Head of caudate nucleus (tissue), 42 donors: Measurements from ENCODE around the gene DNAJC18.
"Not testable (repeated sequence)": the region's sequence is repeated elsewhere in the genome, so short reads cannot be mapped to it uniquely, and the experiment has no call there.

Experiments used
- DNase-seq, 42 donors: peaks; one replicate each; pipeline versions ENCODE4 v3.0.0 to v3.0.0-alpha.2; 2020 to 2021; ENCODE audit warnings: mixed read lengths in 7 of 42
- intact Hi-C: fragments of 100-400 bp; cut with DNase I; formaldehyde crosslinking; loops from one replicate; pipeline ENCODE4 v1.15.0; 2022

Gene DNAJC18

GRCh38 chr5:139443831-139444453 lies 4.6 kb upstream of the DNAJC18 start:
- peak in 2 of 42 donors; percentile 5 to 10 for DNase-seq
- intact Hi-C loops: no loop called here

DNA sequence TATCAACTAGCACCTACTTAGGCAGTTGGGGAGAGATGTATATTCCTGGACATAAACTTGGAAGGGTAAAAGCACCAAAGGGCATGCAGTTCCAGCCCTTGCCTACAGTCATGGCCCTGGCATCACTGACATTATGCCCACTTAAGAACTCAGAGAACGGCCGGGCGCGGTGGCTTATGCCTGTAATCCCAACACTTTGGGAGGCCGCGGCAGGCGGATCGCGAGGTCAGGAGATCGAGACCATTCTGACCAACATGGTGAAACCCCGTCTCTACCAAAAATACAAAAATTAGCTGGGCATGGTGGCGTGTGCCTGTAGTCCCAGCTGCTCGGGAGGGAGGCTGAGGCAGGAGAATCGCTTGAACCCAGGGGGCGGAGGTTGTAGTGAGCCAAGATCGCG lies 1.1 kb upstream of the DNAJC18 start:
- DNase-seq: peak in 1 of 42 donors; percentile 27
- intact Hi-C loops: not testable (repeated sequence)

DNA sequence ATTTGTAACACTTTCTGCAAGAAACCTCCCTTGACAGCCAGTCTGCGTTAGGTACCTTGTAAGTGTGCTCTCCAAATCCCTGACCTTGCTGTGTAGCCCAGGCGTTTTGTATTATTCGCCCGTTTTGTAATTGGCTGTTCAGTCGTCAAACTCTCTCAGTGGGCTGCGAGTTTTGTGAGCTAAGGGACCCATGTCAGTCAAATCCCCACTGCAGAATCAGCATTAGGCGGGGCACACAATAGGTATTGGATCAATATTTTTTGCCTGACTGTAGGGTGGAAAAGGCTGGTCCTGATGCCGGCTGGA lies 665 bp downstream of the DNAJC18 start:
- intact Hi-C loops: no loop called here
- no peak for DNase-seq

GRCh38 chr5:139435676-139436075 lies 3.6 kb downstream of the DNAJC18 start:
- peak in 2 of 42 donors; percentile 12 to 19 for DNase-seq
- intact Hi-C loops: no loop called here

DNA sequence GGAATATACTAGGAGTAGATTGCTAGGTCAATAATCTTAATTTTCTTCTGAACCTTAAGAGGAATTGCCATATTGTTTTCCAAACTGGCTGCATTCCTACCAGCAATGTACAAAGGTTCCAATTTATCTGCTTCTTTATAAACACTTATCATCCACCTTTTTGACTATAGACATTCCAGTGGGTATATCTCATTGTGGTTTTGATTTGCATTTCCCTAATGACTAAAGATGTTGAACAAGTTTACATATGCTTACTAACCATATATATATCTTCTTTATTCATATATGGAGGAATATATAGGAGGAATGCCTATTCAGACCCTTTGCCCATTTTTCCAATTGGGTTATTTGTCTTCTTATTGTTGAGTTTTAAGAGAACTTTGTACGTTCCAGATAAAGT lies 7.6 kb downstream of the DNAJC18 start:
- no peak for DNase-seq
- intact Hi-C loops: no loop called here

GRCh38 chr5:139430015-139430414 lies 9.3 kb downstream of the DNAJC18 start:
- no peak for DNase-seq
- intact Hi-C loops: no loop called here

GRCh38 chr5:139426203-139426885 lies 13.0 kb downstream of the DNAJC18 start:
- DNase-seq: peak in 1 of 42 donors; percentile 22
- intact Hi-C loops: loop anchor here (10.0 kb wide), 1 partner anchor 338 kb away; no protein-coding TSS in a partner anchor

DNA sequence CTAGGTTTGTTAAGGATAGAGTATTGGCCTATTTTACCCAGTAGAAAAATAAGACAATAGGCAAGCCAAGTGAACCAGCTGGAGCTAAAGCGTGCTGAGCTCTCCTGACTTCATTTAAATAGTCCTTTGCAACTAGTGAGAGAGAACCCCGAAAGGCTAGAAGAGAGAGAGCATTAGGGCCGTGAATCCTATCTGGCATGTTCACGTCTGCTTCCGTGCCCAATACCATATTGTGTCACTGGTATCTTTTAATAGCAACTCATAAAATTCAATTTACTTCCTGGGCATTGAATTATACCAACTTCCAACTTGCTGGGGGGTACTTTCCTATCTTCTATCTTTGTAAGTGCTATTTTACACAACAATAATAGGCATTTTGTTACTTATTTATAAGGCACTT lies 13.8 kb downstream of the DNAJC18 start:
- intact Hi-C loops: loop anchor here (10.0 kb wide), 1 partner anchor 339 kb away; no protein-coding TSS in a partner anchor
- peak in 1 of 42 donors; percentile 18 for DNase-seq

DNA sequence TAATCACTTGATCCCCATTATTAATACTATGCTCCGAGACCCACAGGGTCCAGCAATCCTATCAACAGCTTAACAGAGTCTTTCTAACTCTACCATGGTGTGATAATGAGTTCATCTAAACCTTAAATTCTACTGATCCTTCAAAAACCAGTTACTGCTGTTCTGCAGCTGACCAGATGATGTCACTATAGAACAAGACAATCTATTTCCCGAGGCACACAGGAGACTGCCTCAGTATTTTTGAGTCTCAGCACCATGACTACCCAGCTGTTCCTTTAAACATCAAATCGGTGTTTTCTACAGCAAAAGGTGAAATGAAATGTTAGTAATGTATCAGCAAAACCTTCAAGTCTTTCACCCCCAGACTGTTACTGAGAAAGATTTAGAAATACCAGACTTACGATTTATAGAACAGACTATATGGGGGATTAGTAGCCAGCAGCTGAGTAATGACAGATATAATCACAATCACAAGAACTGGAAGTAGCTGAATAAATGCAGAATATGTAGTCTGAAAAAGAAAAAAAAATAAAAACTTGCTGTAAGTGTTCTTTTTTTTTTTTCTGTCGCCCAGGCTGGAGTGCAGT lies 16.9 kb downstream of the DNAJC18 start:
- intact Hi-C loops: loop anchor here (5.0 to 10.0 kb wide), 2 partner anchors 95 to 342 kb away; no protein-coding TSS in a partner anchor
- DNase-seq: peak in 23 of 42 donors; percentile 17 to 82 (median 55)

GRCh38 chr5:139419226-139420192 lies 19.8 kb downstream of the DNAJC18 start:
- intact Hi-C loops: loop anchor here (5.0 to 10.0 kb wide), 3 partner anchors 98 to 345 kb away; partner anchors contain the start of gene UBE2D2
- peak in 2 of 42 donors; percentile 3 to 12 for DNase-seq

DNA sequence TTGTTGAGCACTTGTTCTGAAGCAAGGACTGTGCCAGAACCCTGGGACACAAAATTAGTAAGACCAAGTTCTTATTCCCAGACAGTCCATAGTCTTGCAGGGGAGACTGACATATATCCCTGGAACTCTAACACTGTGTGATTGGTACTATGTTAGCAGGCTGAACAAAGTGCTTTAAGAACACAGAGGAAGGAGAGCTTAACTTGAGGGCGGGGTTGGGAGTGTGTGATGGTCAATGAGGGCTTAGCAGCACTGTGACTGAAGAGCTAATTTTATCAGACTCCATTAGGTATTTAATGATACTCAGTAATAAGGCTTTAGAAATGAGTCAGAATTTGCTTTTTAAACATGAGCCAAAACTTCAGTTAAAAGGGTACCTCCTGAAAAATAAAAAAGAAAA lies 20.5 kb downstream of the DNAJC18 start:
- intact Hi-C loops: loop anchor here (10.0 kb wide), 1 partner anchor 146 kb away; the partner anchor contains the start of gene UBE2D2
- peak in 2 of 42 donors; percentile 1 to 8 for DNase-seq

- intact Hi-C loops: loop anchor here (10.0 kb wide), 1 partner anchor 148 kb away; the partner anchor contains the start of gene UBE2D2
- peak in 14 of 42 donors; percentile 16 to 78 (median 47) for DNase-seq
These were observed 22.1 kb downstream of the DNAJC18 start for GRCh38 chr5:139417214-139417613.

GRCh38 chr5:139416651-139417050 lies 22.7 kb downstream of the DNAJC18 start:
- intact Hi-C loops: loop anchor here (10.0 kb wide), 1 partner anchor 148 kb away; the partner anchor contains the start of gene UBE2D2
- peak in 2 of 42 donors; percentile 24 to 38 for DNase-seq

GRCh38 chr5:139415869-139416268 lies 23.5 kb downstream of the DNAJC18 start:
- intact Hi-C loops: loop anchor here (10.0 kb wide), 1 partner anchor 149 kb away; the partner anchor contains the start of gene UBE2D2
- no peak for DNase-seq

DNA sequence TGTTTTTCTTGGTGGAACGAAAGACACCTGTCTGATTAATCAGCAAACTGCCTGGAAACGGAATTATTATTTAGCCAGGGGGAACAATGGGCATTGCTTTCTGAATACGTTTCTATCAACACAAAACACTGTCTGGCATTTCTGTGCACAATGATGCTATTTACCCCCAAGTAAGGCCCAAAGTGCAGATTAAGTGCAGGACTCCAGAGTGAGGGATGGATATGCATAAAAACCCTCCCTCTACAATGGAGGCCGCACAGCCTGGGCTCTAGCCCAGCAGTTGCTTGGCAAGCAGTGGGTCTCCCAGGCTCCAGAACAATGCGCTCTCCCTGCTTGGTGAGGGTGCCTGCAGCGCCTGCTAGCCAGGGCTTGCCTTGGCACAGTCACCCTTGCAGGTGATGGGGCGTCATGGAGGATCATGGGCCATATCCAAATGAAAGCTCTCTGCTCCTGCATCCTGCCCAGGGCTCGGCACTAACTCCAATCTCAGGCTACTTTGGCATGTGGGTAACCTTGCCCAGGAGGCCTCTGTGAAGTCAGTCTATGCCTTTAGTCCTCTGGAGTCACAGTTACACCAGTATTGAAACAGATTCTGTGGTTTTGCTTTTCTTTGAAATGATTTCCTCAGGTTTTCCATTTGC lies 24.0 kb downstream of the DNAJC18 start:
- intact Hi-C loops: loop anchor here (10.0 kb wide), 1 partner anchor 149 kb away; the partner anchor contains the start of gene UBE2D2
- peak; percentile 53 to 92 (median 82) for DNase-seq

DNA sequence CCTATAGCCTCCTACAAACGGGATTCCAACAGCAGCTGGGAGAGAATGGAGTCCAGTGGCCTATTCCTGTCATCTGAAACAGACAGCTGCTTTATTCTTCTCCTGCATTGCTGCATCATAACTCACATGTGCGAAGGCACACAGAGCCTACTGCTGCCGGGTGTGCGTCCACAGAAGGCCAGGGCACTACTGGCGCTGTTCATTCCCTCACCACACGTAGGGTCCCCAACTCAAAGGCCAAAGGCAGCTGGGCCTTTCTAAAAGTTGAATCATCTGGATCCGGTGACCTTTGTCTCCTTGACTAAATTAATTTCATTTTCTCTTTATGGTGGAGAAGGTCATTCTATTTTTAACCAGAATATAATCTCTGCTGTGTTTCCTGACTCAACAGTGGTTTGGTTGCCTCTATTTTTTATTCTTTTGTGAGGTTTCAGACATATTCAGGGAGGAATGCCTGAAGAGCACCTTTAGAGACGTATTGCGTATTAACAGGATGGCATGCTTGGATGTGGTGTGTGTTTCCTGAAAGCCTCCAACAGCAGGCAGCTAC lies 24.7 kb downstream of the DNAJC18 start:
- peak in 26 of 42 donors; percentile 17 to 79 (median 49) for DNase-seq

GRCh38 chr5:139413963-139414362 lies 25.4 kb downstream of the DNAJC18 start:
- peak in 1 of 42 donors; percentile 2 for DNase-seq
- intact Hi-C loops: loop anchor here (10.0 kb wide), 1 partner anchor 151 kb away; the partner anchor contains the start of gene UBE2D2

More for the DNA sequence above, 24.7 kb downstream of the DNAJC18 start:
- intact Hi-C loops: loop anchor here (10.0 kb wide), 1 partner anchor 150 kb away; the partner anchor contains the start of gene UBE2D2
